Raji (cell line): Measurements from ENCODE around the gene UFSP2.

Source experiments
- POLR2A ChIP-seq: IDR thresholded peaks from 2 replicates; pipeline ENCODE4 v1.6.1; 2011; ENCODE audit warnings: low read depth, low read length, control low read depth; ENCODE audit not compliant: insufficient read depth

The UFSP2 gene

GRCh38 chr4:185381288-185382196 lies 44.2 kb downstream of the UFSP2 start:
- TF ChIP-seq POLR2A: no peak

- no peak for TF ChIP-seq POLR2A
Measured at GRCh38 chr4:185380320-185380719, 45.4 kb downstream of the UFSP2 start.

GRCh38 chr4:185379326-185380295 lies 46.2 kb downstream of the UFSP2 start:
- TF ChIP-seq POLR2A: no peak

- TF ChIP-seq POLR2A: no peak
Measured at GRCh38 chr4:185378264-185378663, 47.5 kb downstream of the UFSP2 start.

- no peak for TF ChIP-seq POLR2A
Measured at GRCh38 chr4:185374573-185374972, 51.2 kb downstream of the UFSP2 start.

GRCh38 chr4:185374027-185374426 lies 51.7 kb downstream of the UFSP2 start:
- no peak for TF ChIP-seq POLR2A

GRCh38 chr4:185371702-185372101 lies 54.1 kb downstream of the UFSP2 start:
- TF ChIP-seq POLR2A: no peak

- TF ChIP-seq POLR2A: no peak
Measured at GRCh38 chr4:185370268-185370949, 55.4 kb downstream of the UFSP2 start.

GRCh38 chr4:185369731-185370130 lies 56.0 kb downstream of the UFSP2 start:
- TF ChIP-seq POLR2A: no peak

- TF ChIP-seq POLR2A: no peak
Measured at GRCh38 chr4:185364886-185365285, 60.9 kb downstream of the UFSP2 start.

GRCh38 chr4:185363251-185363650 lies 62.5 kb downstream of the UFSP2 start:
- no peak for TF ChIP-seq POLR2A

GRCh38 chr4:185361872-185362271 lies 63.9 kb downstream of the UFSP2 start:
- no peak for TF ChIP-seq POLR2A

- TF ChIP-seq POLR2A: no peak
Measured at GRCh38 chr4:185359767-185360446, 65.9 kb downstream of the UFSP2 start.

- no peak for TF ChIP-seq POLR2A
Measured at GRCh38 chr4:185358959-185359358, 66.8 kb downstream of the UFSP2 start.

GRCh38 chr4:185358514-185358913 lies 67.2 kb downstream of the UFSP2 start:
- TF ChIP-seq POLR2A: no peak
